Suprapubic skin (tissue), 4 donors: Measurements from ENCODE around the gene IGF2BP2.
"Not testable (repeated sequence)": the region's sequence is repeated elsewhere in the genome, so short reads cannot be mapped to it uniquely, and the experiment has no call there.

Experiments
- EP300 ChIP-seq: sonication (generic); formaldehyde crosslinking; IDR thresholded peaks from one replicate; pipeline ENCODE4 v1.6.1; 2017; ENCODE audit warnings: antibody characterized with exemption
- POLR2A ChIP-seq, 2 donors: fragments of 450-650 bp; IDR thresholded peaks; one replicate each; pipeline ENCODE4 v1.6.1; 2017; ENCODE audit warnings: antibody characterized with exemption in 2 of 2, mild to moderate bottlenecking in 2 of 2, moderate library complexity in 2 of 2
- POLR2AphosphoS5 ChIP-seq, 3 donors: sonication (generic); formaldehyde crosslinking; IDR thresholded peaks; one replicate each; pipeline ENCODE4 v1.6.1; 2017; ENCODE audit warnings: antibody characterized with exemption in 3 of 3
- TF ChIP-seq, protein P1 (sequence below), 2 donors: fragments of 200-600 bp in 1 of 2; fragments of 450-650 bp in 1 of 2; sonication (generic) in 1 of 2; IDR thresholded peaks; one replicate each; pipeline ENCODE4 v1.5.1; 2016 to 2019; ENCODE audit warnings: antibody characterized with exemption in 2 of 2, mild to moderate bottlenecking in 1 of 2, moderate library complexity in 1 of 2

GRCh38 chr3:185798831-185799110 is 26.1 kb downstream of the IGF2BP2 start:
- TF ChIP-seq, protein P1, sequence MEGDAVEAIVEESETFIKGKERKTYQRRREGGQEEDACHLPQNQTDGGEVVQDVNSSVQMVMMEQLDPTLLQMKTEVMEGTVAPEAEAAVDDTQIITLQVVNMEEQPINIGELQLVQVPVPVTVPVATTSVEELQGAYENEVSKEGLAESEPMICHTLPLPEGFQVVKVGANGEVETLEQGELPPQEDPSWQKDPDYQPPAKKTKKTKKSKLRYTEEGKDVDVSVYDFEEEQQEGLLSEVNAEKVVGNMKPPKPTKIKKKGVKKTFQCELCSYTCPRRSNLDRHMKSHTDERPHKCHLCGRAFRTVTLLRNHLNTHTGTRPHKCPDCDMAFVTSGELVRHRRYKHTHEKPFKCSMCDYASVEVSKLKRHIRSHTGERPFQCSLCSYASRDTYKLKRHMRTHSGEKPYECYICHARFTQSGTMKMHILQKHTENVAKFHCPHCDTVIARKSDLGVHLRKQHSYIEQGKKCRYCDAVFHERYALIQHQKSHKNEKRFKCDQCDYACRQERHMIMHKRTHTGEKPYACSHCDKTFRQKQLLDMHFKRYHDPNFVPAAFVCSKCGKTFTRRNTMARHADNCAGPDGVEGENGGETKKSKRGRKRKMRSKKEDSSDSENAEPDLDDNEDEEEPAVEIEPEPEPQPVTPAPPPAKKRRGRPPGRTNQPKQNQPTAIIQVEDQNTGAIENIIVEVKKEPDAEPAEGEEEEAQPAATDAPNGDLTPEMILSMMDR (IDR thresholded peaks at IDR 0.05): not testable (repeated sequence)
- not testable (repeated sequence) for TF ChIP-seq EP300; POLR2AphosphoS5 (IDR thresholded peaks at IDR 0.05); POLR2A (IDR thresholded peaks at IDR 0.05)
